CD4-positive, alpha-beta T cell treated with Interleukin-1 beta for 1 hour (primary cell): ENCODE results near the gene UBE3D.

Experiments used
- DNase-seq, 2 donors: peaks; one replicate each; pipeline ENCODE4 v3.0.0-alpha.2; 2020 to 2022

The UBE3D gene

GRCh38 chr6:83065511-83066192 lies at the start of gene UBE3D:
TSS of gene UBE3D (minus strand) at chr6:83065841. CDS start at chr6:83065718, 123 bp downstream.
- DNase-seq, result peak; percentile 89 to 91

GRCh38 chr6:83114164-83114563 lies 48.5 kb upstream of the UBE3D start:
- DNase-seq, result no peak

GRCh38 chr6:83113258-83113657 lies 47.6 kb upstream of the UBE3D start:
- DNase-seq, result no peak

GRCh38 chr6:83108378-83108777 lies 42.7 kb upstream of the UBE3D start:
- no peak for DNase-seq

GRCh38 chr6:83098589-83098988 lies 32.9 kb upstream of the UBE3D start:
- no peak for DNase-seq

GRCh38 chr6:83097675-83098074 lies 32.0 kb upstream of the UBE3D start:
- no peak for DNase-seq

- DNase-seq, result no peak
Measured at GRCh38 chr6:83097204-83097603, 31.6 kb upstream of the UBE3D start.

GRCh38 chr6:83096791-83097190 lies 31.1 kb upstream of the UBE3D start:
- no peak for DNase-seq

GRCh38 chr6:83092756-83093399 lies 27.2 kb upstream of the UBE3D start:
- no peak for DNase-seq

GRCh38 chr6:83086751-83087150 lies 21.1 kb upstream of the UBE3D start:
- DNase-seq, result no peak

- no peak for DNase-seq
Measured at GRCh38 chr6:83083476-83083875, 17.8 kb upstream of the UBE3D start.

GRCh38 chr6:83073615-83074014 lies 8.0 kb upstream of the UBE3D start:
- DNase-seq, result no peak

- DNase-seq, result no peak
Measured at GRCh38 chr6:83072726-83073125, 7.1 kb upstream of the UBE3D start.

GRCh38 chr6:83071707-83072106 lies 6.1 kb upstream of the UBE3D start:
- no peak for DNase-seq

- peak in 1 of 2 donors; percentile 1 for DNase-seq
Measured at GRCh38 chr6:83071023-83071422, 5.4 kb upstream of the UBE3D start.

GRCh38 chr6:83069633-83070032 lies 4.0 kb upstream of the UBE3D start:
- no peak for DNase-seq

GRCh38 chr6:83068616-83069015 lies 3.0 kb upstream of the UBE3D start:
- DNase-seq, result no peak

- DNase-seq, result peak; percentile 95 to 96
Measured at GRCh38 chr6:83067448-83068439, 2.1 kb upstream of the UBE3D start, which contains the start of gene DOP1A. TSS of gene DOP1A (plus strand) at chr6:83067671. CDS start at chr6:83096978, 29,307 bp downstream.

- DNase-seq, result no peak
Measured at GRCh38 chr6:83062225-83062624, 3.4 kb downstream of the UBE3D start.

GRCh38 chr6:83061190-83061589 lies 4.5 kb downstream of the UBE3D start:
- DNase-seq, result no peak

GRCh38 chr6:83057705-83058321 lies 7.8 kb downstream of the UBE3D start:
- DNase-seq, result peak; percentile 17 to 27

- DNase-seq, result peak; percentile 26 to 58
Measured at GRCh38 chr6:83055366-83055964, 10.2 kb downstream of the UBE3D start.
